IPS DF 6.9 (cell line): ENCODE results near the gene LINGO4.

Source experiments
- DNase-seq: peaks from one replicate; pipeline ENCODE4 v3.0.0-alpha.2; 2013; ENCODE audit warnings: low read depth, low spot score
- H3K27ac ChIP-seq: one replicate; pipeline ENCODE4 v1.5.1; 2013; ENCODE audit warnings: low read length, control low read depth
- H3K27me3 ChIP-seq: 2 replicates; pipeline ENCODE4 v1.6.1; 2013; ENCODE audit warnings: mild to moderate bottlenecking, low read length; ENCODE audit not compliant: control insufficient read depth, insufficient read depth
- H3K36me3 ChIP-seq: 2 replicates; pipeline ENCODE4 v1.6.1; 2013; ENCODE audit warnings: low read length; ENCODE audit not compliant: control insufficient read depth, insufficient read depth
- H3K4me1 ChIP-seq: 2 replicates; pipeline ENCODE4 v1.6.1; 2013; ENCODE audit warnings: low read length; ENCODE audit not compliant: control insufficient read depth, insufficient read depth
- H3K4me3 ChIP-seq: 2 replicates; pipeline ENCODE4 v1.5.1; 2013; ENCODE audit warnings: mild to moderate bottlenecking, low read length
- H3K9me3 ChIP-seq: 2 replicates; pipeline ENCODE4 v1.6.1; 2013; ENCODE audit warnings: low read length, inconsistent platforms; ENCODE audit not compliant: control insufficient read depth, insufficient read depth
- WGBS: extraction: QIAGEN DNeasy Blood & Tissue Kit; methylation state at CpG from one replicate; pipeline ENCODE4 v1.1.7; 2013; ENCODE audit warnings: mixed read lengths, missing lambda C conversion rate; ENCODE audit not compliant: insufficient read length, insufficient coverage; 5-methylcytosine and 5-hydroxymethylcytosine counted together

The LINGO4 gene

DNA sequence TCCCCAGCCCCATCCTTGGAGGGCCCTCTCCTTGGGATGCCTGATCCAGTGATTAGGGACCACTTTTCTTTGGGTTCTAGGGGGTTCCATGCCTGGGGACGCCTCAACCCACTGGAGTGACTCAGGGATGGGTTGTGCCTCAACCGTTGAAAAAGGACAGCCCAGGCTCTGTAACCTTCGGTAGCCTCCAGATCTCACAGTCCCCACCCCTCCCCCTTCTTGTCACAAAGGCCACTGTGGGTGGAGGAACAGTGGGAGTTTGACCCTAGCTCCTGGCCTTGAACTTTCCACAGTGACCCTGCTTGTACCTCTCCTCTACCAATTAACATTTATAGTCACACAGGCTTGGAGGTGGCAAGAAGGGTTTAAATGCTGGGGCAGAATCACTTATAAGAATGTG is 29.0 kb upstream of the LINGO4 start:
- no peaks in the 10 kb centered on the region for H3K36me3 ChIP-seq
- H3K27me3 ChIP-seq = peaks cover 9% of the 10 kb centered on the region; the same call in 1 of the 2 replicates
- no peaks in the 10 kb centered on the region for H3K9me3 ChIP-seq
- no CpG with 5 or more reads among the region's 3 CpGs for WGBS
- peaks cover 7% of the 10 kb centered on the region; the same call in 1 of the 2 replicates for H3K4me1 ChIP-seq
- H3K4me3 ChIP-seq = no peak overlapping the region
- no peak for DNase-seq
- no peak overlapping the region for H3K27ac ChIP-seq

DNA sequence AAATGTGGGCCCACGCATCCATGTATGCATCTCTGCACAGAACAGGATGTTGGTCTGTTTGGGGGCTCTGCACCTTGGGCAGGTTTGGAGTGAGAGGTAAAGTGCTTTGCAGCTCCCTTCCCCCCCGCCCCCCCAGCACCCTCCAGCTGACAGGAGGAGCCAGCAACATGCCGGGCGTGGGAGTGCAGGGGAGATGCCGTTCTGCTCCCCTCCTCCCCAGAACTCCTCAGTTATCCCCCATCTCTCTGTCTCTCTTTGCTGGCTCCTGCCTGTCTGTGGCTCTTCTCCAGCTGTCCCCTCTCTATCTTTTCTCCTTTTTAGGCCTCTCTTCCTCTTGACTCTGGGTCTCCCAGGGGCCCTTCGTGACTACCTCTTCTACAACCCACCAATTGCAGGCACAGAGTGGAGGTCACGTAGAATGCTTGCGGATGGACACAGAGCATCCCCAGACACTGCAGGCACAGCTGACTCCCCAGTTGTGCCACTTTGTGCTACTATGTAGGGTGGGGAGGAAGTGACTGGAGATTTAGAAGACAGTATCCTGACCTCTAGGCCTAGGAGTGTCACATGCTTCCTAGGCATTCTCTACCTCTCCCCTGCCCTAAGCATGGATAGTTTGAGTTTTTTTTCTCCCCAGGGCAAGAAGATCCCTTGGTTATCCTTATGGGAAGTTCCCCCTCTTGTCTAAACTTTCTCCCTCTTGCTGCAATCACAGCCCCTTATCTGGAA is 28.1 kb upstream of the LINGO4 start:
- no peak overlapping the region for H3K4me3 ChIP-seq
- peaks cover 9% of the 10 kb centered on the region; the same call in 1 of the 2 replicates for H3K4me1 ChIP-seq
- no peaks in the 10 kb centered on the region for H3K36me3 ChIP-seq
- no peaks in the 10 kb centered on the region for H3K9me3 ChIP-seq
- no peak for DNase-seq
- H3K27ac ChIP-seq = no peak overlapping the region
- H3K27me3 ChIP-seq = peaks cover 9% of the 10 kb centered on the region; the same call in 1 of the 2 replicates
- WGBS = no CpG with 5 or more reads among the region's 8 CpGs

DNA sequence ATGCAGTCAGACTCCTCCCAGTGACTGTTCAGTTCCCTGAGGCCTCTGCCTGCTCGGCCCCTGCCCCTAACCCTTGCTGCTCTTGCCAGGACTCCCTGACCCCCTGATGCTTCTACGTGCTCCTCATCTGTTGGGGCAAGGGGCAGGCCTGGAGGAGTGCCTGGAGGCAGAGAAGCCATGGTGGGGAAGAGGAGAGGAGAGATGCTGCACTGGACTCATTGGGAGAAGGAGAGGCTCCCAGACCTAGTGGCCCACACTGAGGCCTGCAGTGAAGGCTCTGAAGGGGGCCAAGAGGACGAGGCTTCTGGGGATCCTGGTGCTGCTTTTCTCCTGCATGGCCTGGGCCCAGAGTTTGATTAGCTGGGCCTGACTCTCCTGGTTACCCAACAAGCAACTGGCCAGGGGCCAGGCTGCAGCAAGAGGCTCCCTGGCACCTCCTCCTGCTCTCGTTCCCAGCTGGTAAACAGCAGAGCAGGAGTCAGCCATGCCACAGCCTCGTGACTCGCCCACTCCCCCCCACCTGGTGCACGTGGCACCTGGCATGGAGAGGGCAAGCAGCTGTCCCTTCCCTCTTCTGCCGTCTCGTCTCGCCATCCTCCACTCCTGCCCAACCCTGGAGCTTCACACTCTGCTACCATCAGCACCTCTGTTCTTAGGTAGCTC is 27.2 kb upstream of the LINGO4 start:
- peaks cover 13% of the 10 kb centered on the region; the same call in 1 of the 2 replicates for H3K4me1 ChIP-seq
- H3K4me3 ChIP-seq = no peak overlapping the region
- no peak overlapping the region for H3K27ac ChIP-seq
- no CpG with 5 or more reads among the region's 10 CpGs for WGBS
- peaks cover 4% of the 10 kb centered on the region; the same call in 1 of the 2 replicates for H3K27me3 ChIP-seq
- no peaks in the 10 kb centered on the region for H3K9me3 ChIP-seq
- no peak for DNase-seq
- no peaks in the 10 kb centered on the region for H3K36me3 ChIP-seq

DNA sequence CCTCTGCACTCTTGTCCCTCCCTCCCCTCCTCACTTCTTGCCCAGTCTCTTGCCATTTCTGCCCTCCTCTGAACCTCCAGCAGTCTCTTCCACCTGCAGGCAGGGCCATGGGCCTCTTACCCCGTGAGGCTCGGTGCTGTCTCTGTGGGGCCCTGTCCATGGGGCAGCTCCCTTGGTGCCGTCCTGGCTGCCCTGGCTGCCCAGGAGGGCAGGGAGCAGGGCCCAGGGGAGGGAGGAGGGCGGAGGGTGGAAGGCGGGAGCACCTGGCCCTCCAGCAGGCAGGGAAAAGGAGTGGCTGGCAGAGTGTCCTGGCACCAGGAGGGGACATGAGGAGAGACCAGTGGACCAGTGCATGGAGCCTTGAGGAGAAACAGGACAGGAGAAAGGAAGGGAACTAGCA is 26.4 kb upstream of the LINGO4 start, which contains the start of gene RORC:
Gene RORC (minus strand): TSS at position 198 of the 400 bp plus-strand sequence. CDS start 38 bp downstream, at position 160.
- WGBS = no CpG with 5 or more reads among the region's 5 CpGs
- no peaks in the 10 kb centered on the region for H3K36me3 ChIP-seq
- DNase-seq = no peak
- no peaks in the 10 kb centered on the region for H3K27me3 ChIP-seq
- peaks cover 11% of the 10 kb centered on the region; the same call in 1 of the 2 replicates for H3K4me1 ChIP-seq
- no peaks in the 10 kb centered on the region for H3K9me3 ChIP-seq
- no peak within 1 kb of the TSS for H3K4me3 ChIP-seq
- H3K27ac ChIP-seq = no peak within 1 kb of the TSS

DNA sequence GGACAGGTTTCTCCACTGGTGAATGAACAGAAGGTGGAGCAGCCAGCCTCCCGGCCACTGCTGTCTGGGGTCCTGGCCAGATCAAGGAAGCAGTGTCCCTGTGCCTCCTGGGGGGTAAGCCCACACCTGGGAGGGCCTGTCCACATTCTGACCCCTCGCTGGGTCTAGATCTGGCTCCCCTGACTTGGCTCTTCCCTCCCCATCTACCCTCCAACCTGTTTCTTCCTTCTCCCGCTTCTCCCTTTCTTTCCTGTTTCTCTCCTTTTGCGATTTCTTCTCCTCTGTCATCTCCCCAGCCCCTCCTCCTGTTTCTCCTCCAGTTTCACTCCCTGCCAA is 26.0 kb upstream of the LINGO4 start:
- H3K27me3 ChIP-seq = no peaks in the 10 kb centered on the region
- H3K36me3 ChIP-seq = no peaks in the 10 kb centered on the region
- no peaks in the 10 kb centered on the region for H3K9me3 ChIP-seq
- DNase-seq = no peak
- H3K4me3 ChIP-seq = no peak overlapping the region
- no peak overlapping the region for H3K27ac ChIP-seq
- peaks cover 13% of the 10 kb centered on the region; the same call in 1 of the 2 replicates for H3K4me1 ChIP-seq
- no CpG with 5 or more reads among the region's 4 CpGs for WGBS

DNA sequence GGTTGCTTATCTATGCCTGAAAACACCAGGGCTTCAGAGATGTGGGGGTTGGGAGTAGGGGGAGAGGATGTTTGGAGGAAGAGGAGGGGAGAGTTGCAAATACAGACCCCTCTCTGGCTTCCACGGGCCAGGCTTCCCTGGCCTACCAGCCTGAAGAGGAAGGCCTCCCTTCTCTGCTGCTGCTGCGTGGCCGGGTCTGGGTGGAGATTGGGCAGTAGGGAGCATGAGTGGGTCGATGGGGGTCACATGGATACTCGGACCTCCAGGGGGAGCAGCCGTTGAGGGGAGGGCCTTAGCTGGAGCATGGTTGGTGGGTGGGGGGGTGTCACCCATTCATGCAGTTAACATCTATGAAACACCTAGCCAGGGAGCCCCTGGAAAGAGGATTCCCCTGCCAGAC is 24.8 kb upstream of the LINGO4 start:
- no peak overlapping the region for H3K4me3 ChIP-seq
- no peak overlapping the region for H3K27ac ChIP-seq
- no peaks in the 10 kb centered on the region for H3K36me3 ChIP-seq
- H3K27me3 ChIP-seq = no peaks in the 10 kb centered on the region
- DNase-seq = no peak
- peaks cover 17% of the 10 kb centered on the region; the same call in 1 of the 2 replicates for H3K4me1 ChIP-seq
- no CpG with 5 or more reads among the region's 6 CpGs for WGBS
- H3K9me3 ChIP-seq = no peaks in the 10 kb centered on the region

DNA sequence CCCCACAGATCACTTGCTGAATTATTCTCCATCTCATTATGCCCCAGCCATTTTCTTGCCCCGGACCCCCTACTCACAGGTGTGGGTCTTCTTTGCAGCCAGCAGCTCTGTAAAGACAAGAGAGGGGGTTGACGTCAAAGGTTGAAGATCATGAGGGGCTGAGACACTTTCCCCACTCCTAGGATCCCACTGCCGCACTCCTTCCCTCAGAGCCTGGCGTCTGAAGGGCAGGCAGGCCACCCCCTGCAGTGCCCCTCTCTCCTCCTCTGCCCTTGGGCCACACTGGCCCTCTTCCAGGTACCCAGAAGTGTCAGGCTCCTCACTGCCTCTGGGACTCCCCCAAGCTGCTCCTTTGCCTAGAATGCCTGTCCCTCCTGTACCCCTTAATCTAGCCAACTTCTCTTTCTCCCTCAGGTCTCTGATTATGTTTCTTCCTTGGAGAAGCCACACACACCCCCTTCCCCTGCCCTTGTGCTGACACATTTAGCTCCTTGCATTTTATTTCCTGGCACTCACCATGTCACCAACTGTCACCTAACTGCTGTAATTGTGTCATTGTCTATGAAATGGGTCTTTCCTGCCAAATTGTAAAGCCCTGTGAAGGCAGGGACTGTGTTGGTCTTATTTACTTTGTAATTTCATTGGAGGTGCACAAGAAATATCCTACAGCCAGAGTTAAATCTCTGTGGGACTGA is 24.3 kb upstream of the LINGO4 start:
- H3K4me1 ChIP-seq = peaks cover 17% of the 10 kb centered on the region; the same call in 1 of the 2 replicates
- no peaks in the 10 kb centered on the region for H3K36me3 ChIP-seq
- no CpG with 5 or more reads among the region's 4 CpGs for WGBS
- no peak for DNase-seq
- H3K27me3 ChIP-seq = no peaks in the 10 kb centered on the region
- no peak overlapping the region for H3K4me3 ChIP-seq
- no peak overlapping the region for H3K27ac ChIP-seq
- no peaks in the 10 kb centered on the region for H3K9me3 ChIP-seq

DNA sequence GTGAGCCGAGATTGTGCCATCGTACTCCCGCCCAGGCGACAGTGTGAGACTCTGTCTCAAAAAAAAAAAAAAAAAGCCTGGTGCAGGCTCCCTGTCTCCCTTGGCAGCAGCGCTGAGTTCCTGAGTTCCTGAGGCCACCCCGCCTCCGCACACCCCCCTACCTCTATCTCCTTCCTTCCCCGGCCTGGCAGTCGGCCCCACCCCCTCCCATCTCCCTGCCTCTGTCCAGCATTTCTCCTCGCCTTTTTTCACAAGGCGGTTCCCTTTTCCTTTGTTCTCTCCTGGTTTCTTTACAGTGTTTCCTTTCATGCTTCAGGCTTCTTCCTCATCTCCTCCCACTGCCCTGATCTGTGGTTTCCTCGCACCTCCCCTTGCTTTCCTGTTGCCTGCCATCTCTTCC is 23.7 kb upstream of the LINGO4 start:
- no peaks in the 10 kb centered on the region for H3K36me3 ChIP-seq
- no peak overlapping the region for H3K4me3 ChIP-seq
- H3K27me3 ChIP-seq = no peaks in the 10 kb centered on the region
- no CpG with 5 or more reads among the region's 12 CpGs for WGBS
- peaks cover 17% of the 10 kb centered on the region; the same call in 1 of the 2 replicates for H3K4me1 ChIP-seq
- no peaks in the 10 kb centered on the region for H3K9me3 ChIP-seq
- no peak for DNase-seq
- no peak overlapping the region for H3K27ac ChIP-seq

DNA sequence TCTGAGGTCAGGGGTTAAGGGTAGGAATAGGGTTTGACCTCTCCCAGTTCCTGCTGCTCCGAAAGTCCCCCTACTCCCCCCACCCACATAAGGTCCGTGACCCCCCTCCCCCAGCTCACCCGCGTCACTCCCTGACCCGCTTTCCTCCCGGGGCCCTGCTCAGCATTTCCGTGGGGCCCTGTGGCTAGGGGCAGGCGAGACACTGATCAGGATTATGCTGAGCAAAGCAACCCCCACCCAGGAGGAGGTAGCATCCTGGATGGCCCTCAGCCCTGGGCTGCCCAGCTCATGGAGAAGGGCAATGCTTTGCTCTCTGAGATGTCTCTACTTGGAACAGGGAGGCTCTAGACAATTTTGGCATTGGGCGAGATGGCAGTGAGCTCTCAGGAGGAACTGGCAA is 22.6 kb upstream of the LINGO4 start:
- no peak overlapping the region for H3K27ac ChIP-seq
- no peak for DNase-seq

More for the DNA sequence above, 22.6 kb upstream of the LINGO4 start:
- Histone ChIP-seq H3K36me3 (no peaks in the 10 kb centered on the region), H3K9me3 (no peaks in the 10 kb centered on the region), H3K4me3 (no peak overlapping the region), H3K4me1 (peaks cover 17% of the 10 kb centered on the region; the same call in 1 of the 2 replicates), H3K27me3 (no peaks in the 10 kb centered on the region)
- no CpG with 5 or more reads among the region's 9 CpGs for WGBS
